K562 (cell line): Measurements from ENCODE around the gene ANKRD60. TPM values are rescaled to one million over a fixed set of nuclear protein-coding genes. Genes with fewer than 3 reads are reported as not detected.
A peak's percentile ranks its signal among the peaks of the same experiment; 100 is the strongest.

Source experiments
- ATAC-seq: fragments of 200-7000 bp; cut with Tn5 transposase; 3 replicates; pipeline ENCODE4 v1.9.1; 2020; ENCODE audit warnings: moderate library complexity
- Bru-seq: library from RNA; stranded (reverse); fragments of 400-500 nt; gene quantifications from one replicate; lab custom pipeline; 2021; lab: Mats Ljungman, UMichigan
- BruChase-seq, 2 experiments: library from RNA; stranded (reverse); fragments of 400-500 nt; gene quantifications; one replicate each; lab custom pipeline; 2021; lab: Mats Ljungman, UMichigan
- BruUV-seq: library from RNA; stranded (reverse); fragments of 400-500 nt; replicated peaks from 2 replicates; lab custom pipeline; 2021; lab: Mats Ljungman, UMichigan
- CTCF ChIA-PET: fragments of 300-600 bp; formaldehyde crosslinking; extraction: SDS; loops from one replicate; lab custom pipeline; 2021; ENCODE audit warnings: low intra/inter-chr PET ratio; lab: Yijun Ruan, JAX
- POLR2A ChIA-PET: fragments of 300-600, 350-650 bp; sonication (Branson Sonifier 250); formaldehyde crosslinking; extraction: SDS; loops from one replicate; lab custom pipeline; 2021; ENCODE audit warnings: antibody characterized with exemption, inconsistent platforms; lab: Yijun Ruan, JAX
- DNase-seq, 4 experiments: peaks; one replicate each; pipeline versions ENCODE4 v3.0.0 to v3.0.0-alpha.2; 2011 to 2018; ENCODE audit warnings: low spot score in 3 of 4, mixed read lengths in 3 of 4; ENCODE audit errors: extremely low read depth in 1 of 4
- FAIRE-seq: peaks from 2 replicates; lab custom pipeline; 2011; peaks lifted over from hg19 to GRCh38; lab: Jason Lieb, UNC
- H2AFZ ChIP-seq: 2 replicates; pipeline ENCODE4 v1.6.0; 2011; ENCODE audit warnings: low read depth, low read length, control low read depth, inconsistent platforms
- H3K27ac ChIP-seq: fragments of 200-600 bp; 3 replicates; pipeline ENCODE4 v1.8.0; 2011; ENCODE audit warnings: low read depth, mild to moderate bottlenecking, control low read depth, inconsistent platforms, low read length, moderate library complexity, mixed read lengths; ENCODE audit errors: extremely low read depth
- H3K27me3 ChIP-seq, 2 experiments: fragments of 300-600 bp in 1 of 2; 2 replicates in 1 of 2; 3 replicates in 1 of 2; pipeline versions ENCODE4 v1.6.0 to v1.8.0; 2011; ENCODE audit warnings: inconsistent platforms in 2 of 2, low read length in 2 of 2, mild to moderate bottlenecking in 1 of 2, mixed read lengths in 1 of 2, moderate library complexity in 1 of 2; ENCODE audit not compliant: control insufficient read depth in 2 of 2, insufficient read depth in 2 of 2
- H3K36me3 ChIP-seq: fragments of 300-600 bp; 3 replicates; pipeline ENCODE4 v1.8.0; 2011; ENCODE audit warnings: mild to moderate bottlenecking, low read length, inconsistent platforms; ENCODE audit not compliant: control insufficient read depth, insufficient read depth
- H3K4me1 ChIP-seq, 2 experiments: fragments of 200-600 bp in 1 of 2; replicated peaks in 1 of 2; 2 replicates in 1 of 2; 3 replicates in 1 of 2; pipeline versions ENCODE4 v1.5.1 to v1.8.0; 2011; ENCODE audit warnings: inconsistent platforms in 2 of 2, low read length in 2 of 2, mild to moderate bottlenecking in 1 of 2, mixed read lengths in 1 of 2, moderate library complexity in 1 of 2; ENCODE audit not compliant: control insufficient read depth in 2 of 2, insufficient read depth in 2 of 2
- H3K4me2 ChIP-seq: 2 replicates; pipeline ENCODE4 v1.6.1; 2011; ENCODE audit warnings: low read length, control low read depth, inconsistent platforms, mixed read lengths; ENCODE audit not compliant: insufficient read depth
- H3K4me3 ChIP-seq: fragments of 200-600 bp; sonication (generic), shearing (Covaris generic); 2 replicates; pipeline ENCODE4 v1.5.1; 2016; ENCODE audit warnings: control low read depth, inconsistent platforms
- H3K79me2 ChIP-seq: fragments of 200-600 bp; 3 replicates; pipeline ENCODE4 v1.8.0; 2011; ENCODE audit warnings: low read length, inconsistent platforms; ENCODE audit not compliant: control insufficient read depth, insufficient read depth
- H3K9ac ChIP-seq, 2 experiments: 2 replicates each; pipeline versions ENCODE4 v1.6.0 to v1.6.1; 2011; ENCODE audit warnings: low read depth in 2 of 2, low read length in 2 of 2, control low read depth in 1 of 2, inconsistent platforms in 1 of 2, mild to moderate bottlenecking in 1 of 2, mixed read lengths in 1 of 2; ENCODE audit not compliant: insufficient read depth in 1 of 2
- H3K9me1 ChIP-seq: one replicate; pipeline ENCODE4 v1.6.0; 2011; ENCODE audit warnings: inconsistent platforms, mild to moderate bottlenecking, low read length, moderate library complexity; ENCODE audit not compliant: control insufficient read depth, insufficient read depth
- H3K9me3 ChIP-seq: replicated peaks from 2 replicates; pipeline ENCODE4 v1.5.1; 2011; ENCODE audit warnings: low read depth, low read length, inconsistent platforms; ENCODE audit not compliant: control insufficient read depth, insufficient read depth
- H4K20me1 ChIP-seq: replicated peaks from 2 replicates; pipeline ENCODE4 v1.6.1; 2011; ENCODE audit warnings: low read length, inconsistent platforms, mixed read lengths; ENCODE audit not compliant: control insufficient read depth, insufficient read depth
- CBX8 ChIP-seq: fragments of 200-600 bp; sonication (generic); IDR thresholded peaks from 2 replicates; pipeline ENCODE4 v1.6.1; 2012; ENCODE audit warnings: borderline replicate concordance, mixed run types, low read depth, mild to moderate bottlenecking, moderate library complexity, mixed read lengths, low read length, control low read depth, inconsistent platforms; ENCODE audit not compliant: poor library complexity, severe bottlenecking; ENCODE audit errors: extremely low read depth
- CREB1 ChIP-seq, 2 experiments: sonication (generic) in 1 of 2; formaldehyde crosslinking in 1 of 2; IDR thresholded peaks; 2 replicates each; pipeline versions ENCODE4 v1.6.1 to v1.8.0; 2012 to 2022; ENCODE audit warnings: inconsistent platforms in 1 of 2, mild to moderate bottlenecking in 1 of 2, missing genetic modification reagents in 1 of 2, moderate library complexity in 1 of 2
- CREBBP ChIP-seq: IDR thresholded peaks from one replicate; pipeline ENCODE4 v1.6.1; 2012; ENCODE audit warnings: low read depth, mild to moderate bottlenecking, control low read depth, inconsistent platforms, low read length
- CREM ChIP-seq: IDR thresholded peaks from 2 replicates; pipeline ENCODE4 v1.6.1; 2014; ENCODE audit warnings: antibody characterized with exemption, low read depth
- E2F6 ChIP-seq, 2 experiments: IDR thresholded peaks; 2 replicates each; pipeline ENCODE4 v1.6.1; 2011; ENCODE audit warnings: borderline replicate concordance in 1 of 2, control low read depth in 1 of 2, low read depth in 1 of 2, low read length in 1 of 2, mild to moderate bottlenecking in 1 of 2, mixed read lengths in 1 of 2, moderate library complexity in 1 of 2; ENCODE audit not compliant: insufficient read depth in 1 of 2, insufficient read length in 1 of 2, poor library complexity in 1 of 2, severe bottlenecking in 1 of 2; ENCODE audit errors: extremely low read depth in 1 of 2
- EGR1 ChIP-seq: fragments of 450-650 bp; conservative IDR thresholded peaks from 2 replicates; pipeline ENCODE4 v1.6.1; 2017; ENCODE audit warnings: mild to moderate bottlenecking
- POLR2G ChIP-seq: fragments of 200-400 bp; formaldehyde crosslinking; IDR thresholded peaks from 2 replicates; pipeline ENCODE4 v1.6.1; 2017; ENCODE audit warnings: low read depth, mild to moderate bottlenecking, antibody characterized with exemption, low read length, moderate library complexity
- VEZF1 ChIP-seq: fragments of 200-800 bp; sonication (Bioruptor generic); IDR thresholded peaks from 2 replicates; pipeline ENCODE4 v1.6.1; 2017; ENCODE audit warnings: missing genetic modification characterization, missing compliant biosample characterization
- ZNF76 ChIP-seq: fragments of 250-450 bp; sonication (Bioruptor Pico); IDR thresholded peaks from 2 replicates; pipeline ENCODE4 v1.4.0; 2020; ENCODE audit warnings: mild to moderate bottlenecking, moderate library complexity, borderline replicate concordance
- WGBS: fragments of 100-300 bp; shearing (Covaris generic); methylation state at CpG from one replicate; pipeline ENCODE4 v1.1.6; 2016; ENCODE audit warnings: low coverage, mixed read lengths; ENCODE audit not compliant: insufficient coverage; ENCODE audit errors: missing lambda C conversion rate; 5-methylcytosine and 5-hydroxymethylcytosine counted together
- in situ Hi-C: fragments of 300-500 bp; cut with MboI; formaldehyde crosslinking; loops from 4 replicates; pipeline ENCODE4 v1.15.0; 2018; ENCODE audit warnings: inconsistent platforms, mixed read lengths
- intact Hi-C: fragments of 100-400 bp; cut with micrococcal nuclease; formaldehyde crosslinking; loops from 2 replicates; pipeline ENCODE4 v1.14.2; 2022
- long read RNA-seq, 3 experiments: library from polyadenylated mRNA in 2 of 3; library from RNA in 1 of 3; unstranded in 2 of 3; stranded (forward) in 1 of 3; transcript quantifications; one replicate each; pipeline ENCODE4 v2.0.0, GENCODE V29; 2019 to 2022
- polyA minus RNA-seq, 3 experiments: library from RNA; depleted of rRNA, polyadenylated mRNA; stranded (reverse); fragments of >200 nt; gene quantifications; 2 replicates each; pipeline ENCODE4 v1.2.3, GENCODE V29; 2011
- polyA plus RNA-seq, 8 experiments: library from polyadenylated mRNA; depleted of rRNA in 4 of 8; stranded (reverse) in 5 of 8; unstranded in 3 of 8; fragments of >200 nt; fragmentation: Nextera tagmentation in 2 of 8; fragmentation: Illumina TruSeq in 1 of 8; extraction: Ambion mirVana in 2 of 8; extraction: Trizol in 1 of 8; gene quantifications; 2 replicates each; pipeline versions ENCODE4 v1.2.1 to v1.2.3, GENCODE V29; 2011 to 2014; ENCODE audit warnings: inconsistent platforms in 1 of 8, missing spikeins in 1 of 8
- total RNA-seq, 7 experiments: library from RNA; depleted of rRNA in 6 of 7; stranded (reverse); fragments of >200 nt in 6 of 7; fragmentation: Illumina TruSeq in 2 of 7; extraction: Trizol in 2 of 7; gene quantifications; 2 replicates each; pipeline versions ENCODE4 v1.2.1 to v1.2.3, GENCODE V29; 2011 to 2021; ENCODE audit warnings: low replicate concordance in 1 of 7

ANKRD60 gene
- total RNA-seq (2011; cell fraction: chromatin; rRNA removed; ENCODE audit: low replicate concordance): not detected in 2 replicates
- not detected in 2 replicates for total RNA-seq (2011; cell fraction: nucleolus; rRNA removed)
- not detected in 2 replicates for total RNA-seq (2011; cell fraction: nucleoplasm; rRNA removed)
- total RNA-seq (2014; rRNA removed) (not detected in 2 replicates), total RNA-seq (2014; rRNA removed; fragmentation: Illumina TruSeq; extraction: Trizol) (not detected in 2 replicates), total RNA-seq (2015; rRNA removed; fragmentation: Illumina TruSeq; extraction: Trizol) (not detected in 2 replicates), total RNA-seq (2021) (not detected in 2 replicates), polyA plus RNA-seq (2011; rRNA removed) (not detected in 2 replicates), polyA plus RNA-seq (2014; fragmentation: Illumina TruSeq; extraction: Trizol) (not detected in 2 replicates), polyA plus RNA-seq (2014; fragmentation: Nextera tagmentation; extraction: Ambion mirVana) (not detected), polyA plus RNA-seq (2014; rRNA removed) (not detected in 2 replicates), polyA minus RNA-seq (2011; rRNA and poly(A)+ RNA removed) (not detected in 2 replicates), Bru-seq, nascent RNA (percentile 17 among the genes with signal in this experiment), BruChase-seq, experiment 1, labeled RNA remaining after a 2-hour chase (not detected), BruChase-seq, experiment 2, labeled RNA remaining after a 6-hour chase (not detected)
- not detected in 2 replicates for polyA plus RNA-seq (2011; cell fraction: cytosol; rRNA removed)
- not detected in 2 replicates for polyA plus RNA-seq (2011; cell fraction: nucleus; rRNA removed)
- polyA plus RNA-seq (2012): not detected in 2 replicates
- not detected in 2 replicates for polyA minus RNA-seq (2011; cell fraction: cytosol; rRNA and poly(A)+ RNA removed)
- not detected in 2 replicates for polyA minus RNA-seq (2011; cell fraction: nucleus; rRNA and poly(A)+ RNA removed)
- long read RNA-seq, experiment 1: 0 reads
- long read RNA-seq, experiment 2: 0 reads
- long read RNA-seq, experiment 3: 0 reads

GRCh38 chr20:58228484-58229197 lies at the start of gene ANKRD60:
Gene ANKRD60 (minus strand): TSS chr20:58228653. CDS start chr20:58228653, 0 bp downstream.
- ChIA-PET POLR2A (no interaction called here), CTCF (no interaction called here)
- peak; percentile 54; the same call in 1 of the 2 replicates for TF ChIP-seq CREB1 (IDR thresholded peaks at IDR 0.05)
- no peak for TF ChIP-seq CREB1 (CRISPR knock-in tag; IDR thresholded peaks at IDR 0.05)
- TF ChIP-seq ZNF76 (CRISPR knock-in tag): no peak
- TF ChIP-seq VEZF1: peak; percentile 41; the same call in 1 of the 2 replicates
- TF ChIP-seq POLR2G: peak; percentile 8; the same call in 1 of the 2 replicates
- peak; percentile 19; the same call in 1 of the 2 replicates for TF ChIP-seq EGR1
- TF ChIP-seq E2F6 (IDR thresholded peaks at IDR 0.05; ENCODE audit: borderline replicate concordance in 1 of 2, extremely low read depth in 1 of 2, insufficient read depth in 1 of 2, insufficient read length in 1 of 2, low read depth in 1 of 2, low read length in 1 of 2, poor library complexity in 1 of 2, severe bottlenecking in 1 of 2): peak in 1 of 2 experiments; percentile 31
- TF ChIP-seq CREBBP: no peak
- peak; percentile 35 for TF ChIP-seq CREM
- TF ChIP-seq CBX8: no peak
- WGBS: 19% methylated on average over 32 of the region's 74 CpGs
- Histone ChIP-seq H4K20me1 (0 out of 2 replicates have a peak, but pooled peaks cover 4% of the 10 kb centered on the region), H3K9me3 (no peaks in the 10 kb centered on the region), H3K4me2 (peak within 1 kb of the TSS; percentile 25), H3K9me1 (no peaks in the 10 kb centered on the region), H3K4me3 (0 out of 2 replicates have a peak within 1 kb of the TSS, but pooled peaks have one; percentile 18), H2AFZ (no peak within 1 kb of the TSS), H3K4me1 (peaks cover 0 to 8% of the 10 kb centered on the region in 2 experiments; a peak in 2 of 5 replicates), H3K9ac (no peak within 1 kb of the TSS), H3K27ac (no peak within 1 kb of the TSS), H3K27me3 (peaks cover 43 to 53% of the 10 kb centered on the region in 2 experiments), H3K36me3 (no peaks in the 10 kb centered on the region), H3K79me2 (no peaks in the 10 kb centered on the region)
- no peak for FAIRE-seq
- BruUV-seq: no TSS peak
- in situ Hi-C loops: loop anchor here (25.0 kb wide), 2 partner anchors 409 to 584 kb away; no protein-coding TSS in a partner anchor
- ATAC-seq: peak; percentile 50
- DNase-seq: peak; percentile 31 to 77 (median 64)
- intact Hi-C loops: no loop called here
